HG02642 (cell line): Measurements from ENCODE around the gene GRIN1.
A peak's percentile ranks its signal among the peaks of the same experiment; 100 is the strongest.
"Not testable (repeated sequence)": the region's sequence is repeated elsewhere in the genome, so short reads cannot be mapped to it uniquely, and the experiment has no call there.

ENCODE experiments used
- ATAC-seq: cut with Tn5 transposase; IDR thresholded peaks from one replicate; pipeline ENCODE4 v1.9.1; 2021; ENCODE audit warnings: mild to moderate bottlenecking; ENCODE audit not compliant: unreplicated experiment, poor library complexity

GRIN1 gene

DNA sequence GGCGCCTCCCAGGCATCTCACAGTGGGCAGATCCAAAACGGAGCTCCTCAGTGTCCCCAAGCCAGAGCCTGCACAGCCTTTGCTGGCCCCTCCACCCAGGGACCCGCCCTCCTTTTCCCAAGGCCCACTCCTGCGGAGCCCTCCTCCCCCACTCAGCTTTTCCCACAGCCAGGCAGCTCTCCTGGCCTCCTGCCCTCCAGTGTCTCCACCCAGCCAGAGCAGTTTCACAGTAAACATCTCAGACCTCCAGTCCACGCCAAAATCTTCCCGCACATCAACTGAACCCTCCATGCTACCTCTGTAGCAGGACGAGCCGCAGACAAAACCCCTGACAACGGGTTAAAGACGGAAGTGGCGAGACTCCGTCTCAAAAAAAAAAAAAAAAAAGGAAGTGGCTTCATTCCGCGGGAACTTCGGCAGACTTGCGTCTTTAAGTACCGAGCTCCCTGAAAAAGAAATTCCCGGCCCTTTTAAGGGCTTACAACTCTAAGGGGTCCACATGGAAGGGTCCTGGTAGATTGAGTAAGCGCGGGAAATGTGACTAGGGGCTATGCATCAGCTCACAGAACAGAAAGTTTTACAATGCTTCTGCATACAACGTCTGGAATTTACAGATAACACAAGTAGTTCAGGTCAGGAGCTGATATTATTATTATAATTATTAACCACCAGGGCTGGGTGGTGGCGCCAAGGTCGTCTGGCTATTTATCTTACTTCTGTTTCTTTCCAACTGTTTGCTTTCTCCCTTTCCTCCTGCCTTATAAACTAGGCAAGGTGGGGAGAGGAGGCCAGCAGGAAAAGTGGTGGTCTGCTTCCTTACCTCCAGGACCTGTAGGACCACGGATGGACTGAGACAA lies 11.4 kb upstream of the GRIN1 start:
- ATAC-seq: no peak

DNA sequence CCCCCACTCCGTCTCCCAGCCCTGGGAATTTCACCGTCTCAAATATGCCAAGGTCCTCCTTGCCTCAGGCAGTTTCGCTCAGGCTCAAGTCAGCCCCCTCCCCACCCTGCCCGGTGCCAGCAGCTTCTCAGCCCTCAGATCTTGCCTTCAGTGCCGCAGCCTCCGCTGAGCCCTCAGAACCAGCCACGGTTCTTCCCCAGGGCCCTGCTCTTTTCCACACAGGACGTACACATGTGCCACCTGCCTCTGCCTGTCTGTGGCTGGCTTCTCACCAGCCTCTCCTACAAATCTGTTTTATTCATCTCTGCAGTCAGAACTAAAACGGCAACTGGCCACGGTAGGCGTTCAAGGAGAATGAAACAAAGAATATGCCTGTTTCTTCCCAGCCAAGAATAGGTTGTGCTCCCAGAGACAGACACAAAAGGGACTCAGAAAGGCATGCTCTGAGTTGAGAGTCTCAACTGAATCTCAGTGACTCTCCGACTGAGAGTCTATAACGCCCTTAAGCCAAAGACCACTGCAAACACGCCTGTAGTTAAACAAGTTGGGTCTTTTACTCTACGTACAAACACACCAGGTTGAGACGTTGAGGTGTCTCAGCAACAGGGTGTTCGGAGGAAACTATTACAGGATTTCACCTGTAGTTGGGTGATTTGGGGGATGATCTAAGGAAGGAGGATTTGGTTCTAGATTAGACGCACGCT lies 10.6 kb upstream of the GRIN1 start:
- no peak for ATAC-seq

DNA sequence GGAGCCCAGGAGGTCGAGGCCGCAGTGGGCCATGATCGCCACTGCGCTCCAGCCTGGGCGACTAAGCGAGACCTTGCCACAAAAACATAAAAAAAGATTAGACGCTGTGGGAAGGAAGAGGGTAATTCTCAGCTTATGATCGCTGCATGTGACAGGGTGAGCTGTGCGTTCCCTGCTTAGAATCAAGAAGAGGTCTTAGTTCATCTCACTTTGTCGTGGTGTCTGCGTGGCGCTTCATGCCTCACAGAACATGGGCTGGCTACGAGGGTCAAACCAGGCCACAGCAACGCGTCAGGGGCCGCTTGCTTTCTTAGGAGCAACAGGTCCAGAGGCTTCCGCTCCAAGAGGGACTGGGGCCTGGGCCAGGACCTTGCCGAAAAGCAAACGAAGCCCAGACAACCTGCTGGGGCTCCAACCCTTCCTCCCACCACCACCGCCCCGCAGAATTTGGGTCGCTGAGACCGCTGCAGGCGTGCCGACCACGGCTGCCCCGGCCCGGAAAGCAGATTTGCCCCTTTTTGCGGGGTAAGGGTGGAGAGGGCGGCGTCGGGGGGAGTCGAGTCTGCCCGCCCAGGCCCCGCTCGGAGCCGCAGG lies 10.0 kb upstream of the GRIN1 start:
- peak; percentile 15 for ATAC-seq

DNA sequence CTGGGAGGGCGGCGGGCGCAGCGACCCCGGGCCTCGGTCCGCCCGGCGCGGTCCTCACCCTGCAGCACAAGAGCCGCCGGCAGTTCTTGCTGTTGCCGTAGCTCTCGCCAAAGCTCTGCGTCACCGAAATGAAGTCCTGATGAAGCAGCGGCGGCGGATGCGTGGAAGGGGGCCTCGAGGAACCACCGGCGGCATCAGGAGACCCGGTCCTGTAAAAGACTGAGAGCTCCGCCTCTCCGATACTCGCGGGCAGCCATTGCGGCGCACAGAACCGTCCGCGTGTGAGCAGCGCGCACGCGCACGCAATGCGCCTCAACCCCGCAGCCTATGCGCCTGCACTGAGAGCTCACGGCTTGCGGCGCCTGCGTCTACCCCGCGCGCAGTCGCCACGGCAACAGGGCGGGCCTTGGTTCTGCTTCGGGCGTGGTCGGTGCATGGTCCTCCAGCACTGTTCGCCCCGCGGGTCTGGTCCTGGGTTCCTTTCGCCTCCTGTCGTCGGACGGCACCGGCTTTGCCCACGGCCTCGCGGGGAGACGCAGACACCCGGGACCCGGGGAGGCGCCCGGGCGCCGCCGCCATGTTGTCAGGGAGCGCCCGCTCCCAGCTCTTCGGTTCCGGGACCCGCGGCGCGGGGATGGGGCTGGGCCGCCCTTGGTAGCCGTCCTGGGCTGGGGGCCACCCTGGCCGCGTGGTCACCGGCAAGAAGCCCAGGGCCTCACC lies 9.3 kb upstream of the GRIN1 start:
- peak; percentile 86 for ATAC-seq

DNA sequence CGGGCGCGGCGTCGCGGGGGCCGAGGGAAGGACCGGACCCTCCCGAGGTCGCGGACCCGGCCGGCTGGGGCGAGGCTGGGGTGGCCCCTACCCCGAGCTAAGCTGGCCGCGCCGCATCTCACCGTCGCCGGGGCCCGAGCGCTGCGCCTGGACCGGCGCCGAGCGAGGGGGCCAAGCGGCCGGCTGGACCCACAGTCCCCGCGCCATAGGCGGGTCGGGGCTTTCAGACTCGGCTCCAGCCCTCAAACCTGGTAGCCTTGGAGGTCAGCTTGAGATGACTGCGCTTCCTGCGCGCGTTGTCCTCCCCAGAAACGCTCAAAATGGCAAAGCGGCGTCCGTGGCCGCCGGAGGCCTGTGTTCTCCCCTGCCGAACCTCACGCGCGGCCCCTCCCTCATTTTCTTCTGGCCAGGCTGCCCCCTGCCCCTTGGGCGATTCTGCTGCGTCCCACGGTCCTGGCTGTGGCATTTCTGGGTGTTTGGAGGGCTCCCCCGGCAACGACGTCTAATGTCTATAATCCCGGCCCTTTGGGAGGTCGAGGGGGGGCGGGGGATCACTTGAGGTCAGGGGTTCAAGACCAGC lies 8.7 kb upstream of the GRIN1 start:
- ATAC-seq: no peak

DNA sequence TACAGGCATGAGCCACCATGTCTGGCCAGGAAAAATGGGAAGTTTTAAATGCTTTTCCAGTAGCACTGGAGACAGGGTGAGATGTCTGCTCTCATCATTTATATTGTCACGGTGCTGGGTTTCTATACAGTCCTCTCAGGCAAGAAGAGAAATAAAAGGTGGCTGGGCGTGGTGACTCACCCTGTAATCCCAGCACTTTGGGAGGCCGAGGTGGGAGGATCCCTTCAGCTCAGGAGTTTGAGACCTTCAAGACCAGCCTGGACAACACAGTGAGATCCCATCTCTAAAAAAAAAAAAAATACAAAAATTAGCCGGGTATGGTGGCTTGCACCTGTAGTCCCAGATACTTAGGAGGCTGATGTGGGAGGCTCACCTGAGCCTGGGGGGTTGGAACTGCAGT lies 4.8 kb upstream of the GRIN1 start:
- no peak for ATAC-seq

DNA sequence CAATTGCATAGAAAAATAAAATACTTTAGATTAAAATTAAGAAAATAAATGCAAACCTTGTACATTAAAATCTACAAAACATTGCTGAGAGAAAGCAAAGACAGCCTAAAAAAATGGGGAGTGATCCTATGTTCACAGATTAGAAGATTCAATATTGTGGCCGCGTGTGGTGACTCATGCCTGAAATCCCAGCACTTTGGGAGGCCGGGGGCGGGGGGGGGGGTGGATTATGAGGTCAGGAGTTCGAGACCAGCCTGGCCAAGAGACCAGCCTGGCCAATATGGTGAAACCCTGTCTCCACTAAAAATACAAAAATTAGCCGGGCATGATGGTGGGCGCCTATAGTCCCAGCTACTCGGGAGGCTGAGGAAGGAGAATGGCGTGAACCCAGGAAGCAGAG lies 3.8 kb upstream of the GRIN1 start:
- ATAC-seq: not testable (repeated sequence)

DNA sequence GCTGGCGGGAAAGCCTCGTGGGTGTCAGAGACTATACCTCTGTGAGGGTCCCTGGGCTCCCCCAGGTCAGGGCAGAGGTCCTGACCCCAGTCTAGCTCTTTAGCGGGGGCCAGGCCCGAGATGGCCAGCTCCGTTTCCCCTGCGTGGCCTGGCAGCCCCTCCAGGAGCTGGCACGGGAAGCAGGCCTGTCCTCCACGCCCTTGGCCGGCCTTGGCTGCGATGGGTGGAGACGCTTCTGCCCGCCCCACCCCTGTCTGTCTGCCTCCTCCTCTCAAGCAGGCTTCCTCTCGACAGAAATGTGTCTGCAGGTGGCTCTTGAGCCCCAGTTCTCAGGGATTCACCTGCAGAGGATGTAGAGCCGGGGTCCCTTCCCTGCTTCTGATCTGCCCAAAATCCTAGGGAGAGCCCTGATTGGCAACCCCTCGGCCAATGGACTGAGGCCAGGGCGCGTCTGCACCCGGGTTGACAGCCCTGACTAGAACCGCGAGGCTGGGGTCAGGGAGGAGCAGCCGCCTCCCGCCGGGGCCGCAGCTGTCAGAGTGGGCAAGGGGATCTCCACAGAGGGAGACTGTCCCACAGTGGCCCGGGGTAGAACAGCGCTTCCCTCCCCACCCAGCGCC lies 2.6 kb upstream of the GRIN1 start:
- no peak for ATAC-seq

DNA sequence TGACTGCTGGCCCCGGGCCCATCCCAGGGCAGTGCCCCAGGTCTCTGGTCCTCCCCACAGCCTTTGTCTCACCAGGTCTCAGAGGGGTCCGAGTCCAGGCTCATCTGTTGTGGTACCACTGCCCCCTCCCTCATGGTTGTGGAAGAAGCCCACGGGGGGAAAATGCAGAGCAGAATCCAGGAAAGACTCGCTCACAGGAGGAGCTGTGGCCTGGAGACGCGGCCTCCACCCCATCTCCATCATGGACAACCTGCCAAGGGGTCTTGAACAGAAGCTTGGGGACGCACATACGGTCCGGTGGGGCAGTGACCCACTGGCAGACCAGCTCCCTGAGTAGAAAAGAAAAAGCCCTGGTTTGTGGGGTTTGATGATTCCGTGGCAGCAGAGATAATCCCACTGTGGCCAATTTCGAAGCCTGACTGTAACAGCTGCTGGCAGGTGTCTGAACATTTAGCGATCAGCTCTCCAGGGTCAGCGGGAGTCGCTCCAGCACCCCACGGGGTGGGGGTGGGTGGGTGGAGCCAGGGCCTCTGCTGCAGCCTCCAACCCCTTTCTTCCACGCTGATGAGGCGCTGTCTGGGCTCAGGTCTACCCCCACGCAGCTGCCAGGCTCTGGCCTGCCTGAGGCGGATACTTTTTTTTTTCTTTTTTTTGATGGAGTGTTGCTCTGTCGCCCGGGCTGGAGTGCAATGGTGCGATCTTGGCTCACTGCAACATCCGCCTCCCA lies 1.9 kb upstream of the GRIN1 start:
- ATAC-seq: no peak

DNA sequence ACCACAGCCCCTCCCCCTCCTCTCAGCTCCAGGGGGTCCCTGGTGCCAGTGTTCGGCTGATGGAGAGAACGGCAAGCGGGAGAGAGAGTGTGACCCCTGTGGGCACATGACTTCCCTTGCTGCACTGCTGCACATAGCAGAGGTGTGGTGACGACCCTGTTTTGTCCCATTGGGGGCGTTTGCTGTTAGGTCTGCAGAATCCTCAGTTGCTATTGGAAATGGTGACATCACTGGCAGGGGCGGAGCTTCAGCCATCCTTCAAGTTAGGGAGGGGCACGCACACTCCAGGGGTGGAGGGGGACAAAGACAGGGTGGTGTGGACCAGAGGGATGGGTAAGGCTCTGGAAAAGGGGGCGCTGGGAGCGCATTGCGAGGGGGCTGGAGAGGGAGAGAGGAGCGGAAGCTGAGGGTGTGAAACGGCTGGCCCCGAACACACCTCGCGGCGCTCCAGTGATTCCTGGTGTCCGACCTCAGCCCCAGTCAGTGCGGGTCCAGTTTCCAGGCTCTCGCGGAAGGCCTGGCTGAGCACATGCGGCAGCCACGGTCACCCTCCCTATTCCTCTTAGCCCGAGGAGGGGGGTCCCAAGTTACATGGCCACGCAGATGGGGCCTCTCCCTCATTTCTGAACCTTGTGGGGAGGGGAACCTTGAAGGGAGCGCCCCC lies 764 bp upstream of the GRIN1 start:
- no peak for ATAC-seq

DNA sequence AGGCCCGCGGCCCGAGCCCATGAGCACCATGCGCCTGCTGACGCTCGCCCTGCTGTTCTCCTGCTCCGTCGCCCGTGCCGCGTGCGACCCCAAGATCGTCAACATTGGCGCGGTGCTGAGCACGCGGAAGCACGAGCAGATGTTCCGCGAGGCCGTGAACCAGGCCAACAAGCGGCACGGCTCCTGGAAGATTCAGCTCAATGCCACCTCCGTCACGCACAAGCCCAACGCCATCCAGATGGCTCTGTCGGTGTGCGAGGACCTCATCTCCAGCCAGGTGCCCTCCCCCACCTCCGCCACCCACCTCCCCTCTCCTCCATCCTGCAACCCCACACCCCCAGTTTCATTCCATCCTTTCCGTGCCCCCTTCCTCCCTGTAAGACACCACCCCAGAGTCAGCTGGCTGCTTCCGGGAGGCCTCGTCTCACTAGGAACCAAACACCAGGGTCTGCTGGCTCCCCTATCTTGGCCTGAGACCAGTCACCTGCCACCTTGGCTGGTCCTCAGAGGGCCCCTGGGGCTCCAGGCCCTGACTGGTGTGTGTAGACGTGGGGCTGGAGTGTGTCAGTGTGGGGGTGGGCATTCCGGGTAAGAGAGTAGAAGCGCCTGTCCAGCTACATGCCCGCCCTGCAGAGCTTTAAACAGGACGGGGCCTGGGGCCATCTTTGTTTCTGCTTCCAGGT lies 655 bp downstream of the GRIN1 start:
- no peak for ATAC-seq

DNA sequence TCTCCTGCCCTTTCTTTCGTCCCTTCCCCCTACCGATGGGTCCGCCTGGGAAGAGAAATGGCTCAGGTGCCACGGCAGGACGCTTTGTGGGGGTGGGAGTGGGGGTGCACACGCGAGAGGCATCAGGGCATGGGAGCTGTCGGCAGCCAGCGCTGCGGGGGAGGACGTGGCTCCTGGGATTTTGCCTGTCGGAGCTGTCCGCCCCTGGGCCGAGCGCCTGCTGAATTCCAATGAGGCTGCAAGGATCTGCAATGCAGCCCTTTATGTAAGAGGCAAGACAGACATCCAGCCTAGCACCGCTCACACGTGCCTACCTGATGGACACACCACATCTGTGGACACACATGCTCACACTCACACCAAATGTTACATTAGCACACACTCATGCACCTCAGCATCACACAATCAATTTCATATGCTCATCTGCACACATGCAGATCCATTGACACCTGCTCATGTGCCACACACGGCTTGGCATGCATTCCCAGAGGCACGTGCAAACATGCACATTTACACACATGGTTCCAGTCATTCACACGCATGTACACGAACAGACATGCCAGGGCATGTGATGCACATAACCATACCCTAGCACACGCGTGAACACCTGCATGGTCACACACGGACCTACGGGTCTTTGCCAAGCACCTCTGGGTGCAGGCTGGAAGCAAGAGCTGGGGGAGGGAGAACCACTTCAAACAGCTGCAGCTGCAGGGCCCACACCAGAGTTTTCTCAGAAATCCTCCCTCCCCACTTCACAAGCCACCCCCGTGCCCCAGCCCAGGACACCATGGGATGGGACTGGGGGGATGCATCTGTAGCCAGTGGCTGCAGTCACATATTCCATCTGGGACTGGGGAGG lies 1.4 kb downstream of the GRIN1 start:
- ATAC-seq: no peak

DNA sequence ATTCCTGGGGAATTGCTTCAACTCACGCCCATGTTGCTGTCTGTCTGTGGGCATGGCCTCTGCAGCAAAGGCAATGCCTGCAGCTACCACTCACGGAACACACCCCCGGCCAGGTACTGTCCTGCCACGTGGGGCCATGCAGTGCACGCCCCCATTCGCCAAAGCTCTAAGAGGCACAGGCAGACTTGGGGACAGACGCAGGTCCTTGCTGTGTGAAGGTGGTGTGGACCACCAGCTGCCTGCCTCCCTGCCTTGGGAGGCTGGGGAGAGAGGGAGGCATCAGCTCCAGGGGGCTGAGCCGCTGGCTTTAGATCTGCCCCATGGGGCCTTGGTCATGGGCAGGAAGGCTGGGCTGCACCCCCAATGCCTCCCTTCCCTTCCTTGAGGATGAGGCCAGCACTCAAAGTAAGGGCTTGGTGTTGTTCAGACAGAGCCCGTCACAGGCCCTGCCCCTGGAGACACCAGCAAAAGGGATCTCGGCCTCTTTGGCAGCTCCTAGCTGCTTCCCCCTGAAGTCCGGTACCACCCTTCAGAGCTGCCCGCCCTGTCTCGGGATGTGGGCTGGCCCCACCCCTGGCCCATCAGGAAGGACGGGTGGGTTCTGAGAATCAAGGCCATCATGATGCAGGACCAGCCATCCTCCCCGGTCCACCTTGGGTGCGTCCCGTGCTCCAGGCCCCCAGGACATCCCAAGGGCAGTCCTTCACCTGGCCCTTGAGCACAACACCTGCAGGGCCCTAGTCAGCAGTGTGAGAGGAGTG lies 2.3 kb downstream of the GRIN1 start:
- no peak for ATAC-seq

DNA sequence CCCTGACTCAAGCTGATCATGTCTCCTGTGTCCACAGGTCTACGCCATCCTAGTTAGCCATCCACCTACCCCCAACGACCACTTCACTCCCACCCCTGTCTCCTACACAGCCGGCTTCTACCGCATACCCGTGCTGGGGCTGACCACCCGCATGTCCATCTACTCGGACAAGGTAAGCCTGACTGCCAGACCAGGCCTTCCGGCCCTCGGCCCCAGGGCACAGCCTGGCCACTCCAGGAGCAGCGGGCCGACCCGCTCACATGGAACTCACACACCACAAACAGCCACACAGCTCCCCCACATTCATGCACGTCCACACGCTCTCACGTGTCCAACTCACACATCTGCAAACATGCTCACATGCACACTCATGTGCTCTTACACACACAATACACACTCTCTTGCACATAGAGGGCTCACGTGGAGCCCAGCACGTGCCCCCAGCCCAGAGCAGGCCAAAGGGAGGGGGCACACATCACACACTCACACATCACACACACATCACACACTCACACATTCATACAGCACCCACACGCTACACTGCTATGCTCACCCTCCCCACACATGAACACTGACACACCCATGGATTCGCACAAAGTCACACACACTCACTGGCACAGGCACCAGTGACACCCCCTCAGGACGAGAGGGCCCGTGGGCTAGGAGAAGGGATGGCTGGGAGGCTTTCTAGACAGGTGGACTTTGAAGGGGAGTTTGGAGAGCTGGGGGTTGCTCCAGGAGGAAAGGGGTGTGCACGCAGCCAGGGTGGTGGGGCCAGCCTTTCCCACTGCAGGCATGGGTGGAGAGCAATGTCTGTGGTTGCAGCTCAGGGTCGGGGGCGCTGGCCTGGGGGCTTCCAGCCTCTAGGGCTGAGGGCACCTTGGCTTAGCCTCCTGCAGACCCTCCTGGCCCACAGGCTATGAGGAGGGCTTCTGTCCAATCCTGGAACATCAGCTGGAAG lies 3.3 kb downstream of the GRIN1 start:
- no peak for ATAC-seq

DNA sequence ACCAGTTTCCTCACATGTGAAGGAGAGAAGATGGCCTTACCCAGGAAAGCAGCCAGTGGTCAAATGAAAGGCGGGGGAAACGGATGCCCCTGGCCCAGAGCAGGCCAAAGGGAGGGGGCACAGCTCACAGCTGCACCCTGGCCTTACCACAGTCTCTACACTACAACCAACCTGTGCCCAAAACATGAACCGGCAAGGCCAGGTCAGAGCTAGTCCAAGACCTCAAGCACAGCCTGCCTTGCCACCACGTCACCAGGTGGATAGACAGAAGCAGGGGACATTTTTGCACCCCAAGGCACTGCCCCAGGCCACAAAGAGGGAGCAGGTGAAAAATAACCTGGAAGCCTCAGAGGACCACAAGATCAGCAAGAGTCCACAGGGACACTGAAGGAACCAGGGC lies 4.5 kb downstream of the GRIN1 start:
- no peak for ATAC-seq
